ENCODE measurements around the gene PSAP. TPM values are rescaled to one million over a fixed set of nuclear protein-coding genes. Genes with fewer than 3 reads are reported as not detected.

PSAP gene
- total and polyA plus RNA-seq, 2 experiments from 2014 or later: 151 to 391 TPM

DNA sequence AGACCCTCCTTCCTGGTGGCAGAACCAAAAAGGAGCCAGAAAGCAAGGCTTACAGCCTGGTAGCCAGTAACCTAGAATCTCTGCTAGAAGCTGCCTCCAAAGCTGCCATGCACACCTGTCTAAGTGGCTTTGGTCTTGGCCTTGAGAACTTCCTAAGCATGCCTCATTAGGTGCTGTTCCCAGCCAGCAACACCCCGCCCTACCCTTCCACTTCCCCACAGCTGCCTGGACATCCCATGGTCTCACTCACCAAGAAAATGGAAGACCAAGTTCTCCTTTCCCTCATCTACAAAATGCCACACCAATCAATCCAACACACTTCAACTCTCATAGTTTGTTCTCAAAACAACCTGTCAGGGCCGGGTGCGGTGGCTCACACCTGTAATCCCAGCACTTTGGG, 4.2 kb downstream of the PSAP start:
- no peak overlapping the region for H3K4me3 ChIP-seq
- peaks cover 89% of the 10 kb centered on the region for H3K79me2 ChIP-seq (replicated peaks; ENCODE audit: insufficient read depth)
- H2AFZ ChIP-seq: no peak overlapping the region
- peaks cover 59% of the 10 kb centered on the region for H4K20me1 ChIP-seq (replicated peaks; ENCODE audit: insufficient read depth)
- no peaks in the 10 kb centered on the region for H3K27me3 ChIP-seq (ENCODE audit: insufficient read depth)
- Mint-ChIP-seq H3K4me1 (peaks cover 33% of the 10 kb centered on the region), H3K27me3 (ENCODE audit: insufficient read depth, low read depth, poor library complexity) (peaks cover 5% of the 10 kb centered on the region), H3K9me3 (no peaks in the 10 kb centered on the region), H3K36me3 (ENCODE audit: low read depth) (no peaks in the 10 kb centered on the region), H3K27ac (no peak overlapping the region), H3K4me3 (no peak overlapping the region)
- H3K27ac ChIP-seq (ENCODE audit: low read depth): no peak overlapping the region
- no peak for ATAC-seq
- H3F3A ChIP-seq (replicated peaks; ENCODE audit: low read depth): no peaks in the 10 kb centered on the region
- TF ChIP-seq, protein P1, sequence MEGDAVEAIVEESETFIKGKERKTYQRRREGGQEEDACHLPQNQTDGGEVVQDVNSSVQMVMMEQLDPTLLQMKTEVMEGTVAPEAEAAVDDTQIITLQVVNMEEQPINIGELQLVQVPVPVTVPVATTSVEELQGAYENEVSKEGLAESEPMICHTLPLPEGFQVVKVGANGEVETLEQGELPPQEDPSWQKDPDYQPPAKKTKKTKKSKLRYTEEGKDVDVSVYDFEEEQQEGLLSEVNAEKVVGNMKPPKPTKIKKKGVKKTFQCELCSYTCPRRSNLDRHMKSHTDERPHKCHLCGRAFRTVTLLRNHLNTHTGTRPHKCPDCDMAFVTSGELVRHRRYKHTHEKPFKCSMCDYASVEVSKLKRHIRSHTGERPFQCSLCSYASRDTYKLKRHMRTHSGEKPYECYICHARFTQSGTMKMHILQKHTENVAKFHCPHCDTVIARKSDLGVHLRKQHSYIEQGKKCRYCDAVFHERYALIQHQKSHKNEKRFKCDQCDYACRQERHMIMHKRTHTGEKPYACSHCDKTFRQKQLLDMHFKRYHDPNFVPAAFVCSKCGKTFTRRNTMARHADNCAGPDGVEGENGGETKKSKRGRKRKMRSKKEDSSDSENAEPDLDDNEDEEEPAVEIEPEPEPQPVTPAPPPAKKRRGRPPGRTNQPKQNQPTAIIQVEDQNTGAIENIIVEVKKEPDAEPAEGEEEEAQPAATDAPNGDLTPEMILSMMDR (conservative IDR thresholded peaks at IDR 0.05; ENCODE audit: low read depth in 2 of 2): no peak
- TF ChIP-seq JUNB (IDR thresholded peaks at IDR 0.05; ENCODE audit: unreplicated experiment): no peak
- TF ChIP-seq, protein P2, sequence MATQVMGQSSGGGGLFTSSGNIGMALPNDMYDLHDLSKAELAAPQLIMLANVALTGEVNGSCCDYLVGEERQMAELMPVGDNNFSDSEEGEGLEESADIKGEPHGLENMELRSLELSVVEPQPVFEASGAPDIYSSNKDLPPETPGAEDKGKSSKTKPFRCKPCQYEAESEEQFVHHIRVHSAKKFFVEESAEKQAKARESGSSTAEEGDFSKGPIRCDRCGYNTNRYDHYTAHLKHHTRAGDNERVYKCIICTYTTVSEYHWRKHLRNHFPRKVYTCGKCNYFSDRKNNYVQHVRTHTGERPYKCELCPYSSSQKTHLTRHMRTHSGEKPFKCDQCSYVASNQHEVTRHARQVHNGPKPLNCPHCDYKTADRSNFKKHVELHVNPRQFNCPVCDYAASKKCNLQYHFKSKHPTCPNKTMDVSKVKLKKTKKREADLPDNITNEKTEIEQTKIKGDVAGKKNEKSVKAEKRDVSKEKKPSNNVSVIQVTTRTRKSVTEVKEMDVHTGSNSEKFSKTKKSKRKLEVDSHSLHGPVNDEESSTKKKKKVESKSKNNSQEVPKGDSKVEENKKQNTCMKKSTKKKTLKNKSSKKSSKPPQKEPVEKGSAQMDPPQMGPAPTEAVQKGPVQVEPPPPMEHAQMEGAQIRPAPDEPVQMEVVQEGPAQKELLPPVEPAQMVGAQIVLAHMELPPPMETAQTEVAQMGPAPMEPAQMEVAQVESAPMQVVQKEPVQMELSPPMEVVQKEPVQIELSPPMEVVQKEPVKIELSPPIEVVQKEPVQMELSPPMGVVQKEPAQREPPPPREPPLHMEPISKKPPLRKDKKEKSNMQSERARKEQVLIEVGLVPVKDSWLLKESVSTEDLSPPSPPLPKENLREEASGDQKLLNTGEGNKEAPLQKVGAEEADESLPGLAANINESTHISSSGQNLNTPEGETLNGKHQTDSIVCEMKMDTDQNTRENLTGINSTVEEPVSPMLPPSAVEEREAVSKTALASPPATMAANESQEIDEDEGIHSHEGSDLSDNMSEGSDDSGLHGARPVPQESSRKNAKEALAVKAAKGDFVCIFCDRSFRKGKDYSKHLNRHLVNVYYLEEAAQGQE (IDR thresholded peaks at IDR 0.05; ENCODE audit: unreplicated experiment): no peak
- no peak for TF ChIP-seq EZH2 (IDR thresholded peaks at IDR 0.05; ENCODE audit: low read depth, unreplicated experiment)
- TF ChIP-seq ZNF331 (CRISPR knock-in tag; IDR thresholded peaks at IDR 0.05; ENCODE audit: low read depth): no peak
- TF ChIP-seq ETS1 (IDR thresholded peaks at IDR 0.05): no peak
- TF ChIP-seq EZH2phosphoT487 (IDR thresholded peaks at IDR 0.05; ENCODE audit: unreplicated experiment): no peak
- TF ChIP-seq STAT1 (IDR thresholded peaks at IDR 0.05; ENCODE audit: unreplicated experiment): no peak
- no peak for TF ChIP-seq CREB1 (CRISPR knock-in tag; IDR thresholded peaks at IDR 0.05; ENCODE audit: low read depth)
- TF ChIP-seq, protein P3, sequence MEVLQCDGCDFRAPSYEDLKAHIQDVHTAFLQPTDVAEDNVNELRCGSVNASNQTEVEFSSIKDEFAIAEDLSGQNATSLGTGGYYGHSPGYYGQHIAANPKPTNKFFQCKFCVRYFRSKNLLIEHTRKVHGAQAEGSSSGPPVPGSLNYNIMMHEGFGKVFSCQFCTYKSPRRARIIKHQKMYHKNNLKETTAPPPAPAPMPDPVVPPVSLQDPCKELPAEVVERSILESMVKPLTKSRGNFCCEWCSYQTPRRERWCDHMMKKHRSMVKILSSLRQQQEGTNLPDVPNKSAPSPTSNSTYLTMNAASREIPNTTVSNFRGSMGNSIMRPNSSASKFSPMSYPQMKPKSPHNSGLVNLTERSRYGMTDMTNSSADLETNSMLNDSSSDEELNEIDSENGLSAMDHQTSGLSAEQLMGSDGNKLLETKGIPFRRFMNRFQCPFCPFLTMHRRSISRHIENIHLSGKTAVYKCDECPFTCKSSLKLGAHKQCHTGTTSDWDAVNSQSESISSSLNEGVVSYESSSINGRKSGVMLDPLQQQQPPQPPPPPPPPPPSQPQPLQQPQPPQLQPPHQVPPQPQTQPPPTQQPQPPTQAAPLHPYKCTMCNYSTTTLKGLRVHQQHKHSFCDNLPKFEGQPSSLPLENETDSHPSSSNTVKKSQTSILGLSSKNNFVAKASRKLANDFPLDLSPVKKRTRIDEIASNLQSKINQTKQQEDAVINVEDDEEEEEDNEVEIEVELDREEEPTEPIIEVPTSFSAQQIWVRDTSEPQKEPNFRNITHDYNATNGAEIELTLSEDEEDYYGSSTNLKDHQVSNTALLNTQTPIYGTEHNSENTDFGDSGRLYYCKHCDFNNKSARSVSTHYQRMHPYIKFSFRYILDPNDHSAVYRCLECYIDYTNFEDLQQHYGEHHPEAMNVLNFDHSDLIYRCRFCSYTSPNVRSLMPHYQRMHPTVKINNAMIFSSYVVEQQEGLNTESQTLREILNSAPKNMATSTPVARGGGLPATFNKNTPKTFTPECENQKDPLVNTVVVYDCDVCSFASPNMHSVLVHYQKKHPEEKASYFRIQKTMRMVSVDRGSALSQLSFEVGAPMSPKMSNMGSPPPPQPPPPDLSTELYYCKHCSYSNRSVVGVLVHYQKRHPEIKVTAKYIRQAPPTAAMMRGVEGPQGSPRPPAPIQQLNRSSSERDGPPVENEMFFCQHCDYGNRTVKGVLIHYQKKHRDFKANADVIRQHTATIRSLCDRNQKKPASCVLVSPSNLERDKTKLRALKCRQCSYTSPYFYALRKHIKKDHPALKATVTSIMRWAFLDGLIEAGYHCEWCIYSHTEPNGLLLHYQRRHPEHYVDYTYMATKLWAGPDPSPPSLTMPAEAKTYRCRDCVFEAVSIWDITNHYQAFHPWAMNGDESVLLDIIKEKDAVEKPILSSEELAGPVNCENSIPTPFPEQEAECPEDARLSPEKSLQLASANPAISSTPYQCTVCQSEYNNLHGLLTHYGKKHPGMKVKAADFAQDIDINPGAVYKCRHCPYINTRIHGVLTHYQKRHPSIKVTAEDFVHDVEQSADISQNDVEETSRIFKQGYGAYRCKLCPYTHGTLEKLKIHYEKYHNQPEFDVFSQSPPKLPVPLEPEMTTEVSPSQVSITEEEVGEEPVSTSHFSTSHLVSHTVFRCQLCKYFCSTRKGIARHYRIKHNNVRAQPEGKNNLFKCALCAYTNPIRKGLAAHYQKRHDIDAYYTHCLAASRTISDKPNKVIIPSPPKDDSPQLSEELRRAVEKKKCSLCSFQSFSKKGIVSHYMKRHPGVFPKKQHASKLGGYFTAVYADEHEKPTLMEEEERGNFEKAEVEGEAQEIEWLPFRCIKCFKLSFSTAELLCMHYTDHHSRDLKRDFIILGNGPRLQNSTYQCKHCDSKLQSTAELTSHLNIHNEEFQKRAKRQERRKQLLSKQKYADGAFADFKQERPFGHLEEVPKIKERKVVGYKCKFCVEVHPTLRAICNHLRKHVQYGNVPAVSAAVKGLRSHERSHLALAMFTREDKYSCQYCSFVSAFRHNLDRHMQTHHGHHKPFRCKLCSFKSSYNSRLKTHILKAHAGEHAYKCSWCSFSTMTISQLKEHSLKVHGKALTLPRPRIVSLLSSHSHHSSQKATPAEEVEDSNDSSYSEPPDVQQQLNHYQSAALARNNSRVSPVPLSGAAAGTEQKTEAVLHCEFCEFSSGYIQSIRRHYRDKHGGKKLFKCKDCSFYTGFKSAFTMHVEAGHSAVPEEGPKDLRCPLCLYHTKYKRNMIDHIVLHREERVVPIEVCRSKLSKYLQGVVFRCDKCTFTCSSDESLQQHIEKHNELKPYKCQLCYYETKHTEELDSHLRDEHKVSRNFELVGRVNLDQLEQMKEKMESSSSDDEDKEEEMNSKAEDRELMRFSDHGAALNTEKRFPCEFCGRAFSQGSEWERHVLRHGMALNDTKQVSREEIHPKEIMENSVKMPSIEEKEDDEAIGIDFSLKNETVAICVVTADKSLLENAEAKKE (CRISPR knock-in tag; IDR thresholded peaks at IDR 0.05): no peak
- no peak for TF ChIP-seq NANOG (IDR thresholded peaks at IDR 0.05; ENCODE audit: borderline replicate concordance)
- TF ChIP-seq ZNF114 (CRISPR knock-in tag; IDR thresholded peaks at IDR 0.05): no peak
- no peak for TF ChIP-seq POLR2AphosphoS5 (IDR thresholded peaks at IDR 0.05; ENCODE audit: low read depth)
- no peaks in the 10 kb centered on the region for H3K9me2 ChIP-seq (ENCODE audit: insufficient read depth)
- DNase-seq (ENCODE audit: low spot score): no peak
- no peaks in the 10 kb centered on the region for H3K36me3 ChIP-seq (ENCODE audit: insufficient read depth)
- H3K4me1 ChIP-seq (ENCODE audit: insufficient read depth): peaks cover 30% of the 10 kb centered on the region
- H3K4me2 ChIP-seq: no peak overlapping the region
